Measurements from ENCODE around the gene SNX6. TPM values are rescaled to one million over a fixed set of nuclear protein-coding genes. Genes with fewer than 3 reads are reported as not detected.

The SNX6 gene
- total and polyA plus RNA-seq, 2 experiments from 2014 or later, result 110 to 157 TPM

DNA sequence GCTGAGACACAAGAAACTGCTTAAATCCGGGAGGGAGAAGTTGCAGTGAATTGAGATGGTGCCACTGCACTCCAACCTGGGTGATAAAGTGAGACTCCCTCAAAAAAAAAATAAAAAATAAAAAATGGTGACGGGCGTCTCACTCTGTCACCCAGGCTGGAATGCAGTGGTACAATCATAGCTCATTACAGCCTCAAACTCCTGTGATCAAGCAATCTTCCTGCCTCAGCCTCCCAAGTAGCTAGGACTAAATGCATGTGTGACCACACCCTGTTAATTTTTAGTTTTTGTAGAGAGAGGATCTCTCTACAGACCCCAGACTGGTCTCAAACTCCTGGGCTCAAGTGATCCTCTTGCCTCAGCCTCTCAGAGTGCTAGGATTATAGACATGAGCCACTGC, 9.1 kb downstream of the SNX6 start (continued):
- TF ChIP-seq JUNB (IDR thresholded peaks at IDR 0.05; ENCODE audit: unreplicated experiment), result no peak
- TF ChIP-seq, protein P1, sequence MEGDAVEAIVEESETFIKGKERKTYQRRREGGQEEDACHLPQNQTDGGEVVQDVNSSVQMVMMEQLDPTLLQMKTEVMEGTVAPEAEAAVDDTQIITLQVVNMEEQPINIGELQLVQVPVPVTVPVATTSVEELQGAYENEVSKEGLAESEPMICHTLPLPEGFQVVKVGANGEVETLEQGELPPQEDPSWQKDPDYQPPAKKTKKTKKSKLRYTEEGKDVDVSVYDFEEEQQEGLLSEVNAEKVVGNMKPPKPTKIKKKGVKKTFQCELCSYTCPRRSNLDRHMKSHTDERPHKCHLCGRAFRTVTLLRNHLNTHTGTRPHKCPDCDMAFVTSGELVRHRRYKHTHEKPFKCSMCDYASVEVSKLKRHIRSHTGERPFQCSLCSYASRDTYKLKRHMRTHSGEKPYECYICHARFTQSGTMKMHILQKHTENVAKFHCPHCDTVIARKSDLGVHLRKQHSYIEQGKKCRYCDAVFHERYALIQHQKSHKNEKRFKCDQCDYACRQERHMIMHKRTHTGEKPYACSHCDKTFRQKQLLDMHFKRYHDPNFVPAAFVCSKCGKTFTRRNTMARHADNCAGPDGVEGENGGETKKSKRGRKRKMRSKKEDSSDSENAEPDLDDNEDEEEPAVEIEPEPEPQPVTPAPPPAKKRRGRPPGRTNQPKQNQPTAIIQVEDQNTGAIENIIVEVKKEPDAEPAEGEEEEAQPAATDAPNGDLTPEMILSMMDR (conservative IDR thresholded peaks at IDR 0.05; ENCODE audit: low read depth in 2 of 2), result no peak
- TF ChIP-seq, protein P2, sequence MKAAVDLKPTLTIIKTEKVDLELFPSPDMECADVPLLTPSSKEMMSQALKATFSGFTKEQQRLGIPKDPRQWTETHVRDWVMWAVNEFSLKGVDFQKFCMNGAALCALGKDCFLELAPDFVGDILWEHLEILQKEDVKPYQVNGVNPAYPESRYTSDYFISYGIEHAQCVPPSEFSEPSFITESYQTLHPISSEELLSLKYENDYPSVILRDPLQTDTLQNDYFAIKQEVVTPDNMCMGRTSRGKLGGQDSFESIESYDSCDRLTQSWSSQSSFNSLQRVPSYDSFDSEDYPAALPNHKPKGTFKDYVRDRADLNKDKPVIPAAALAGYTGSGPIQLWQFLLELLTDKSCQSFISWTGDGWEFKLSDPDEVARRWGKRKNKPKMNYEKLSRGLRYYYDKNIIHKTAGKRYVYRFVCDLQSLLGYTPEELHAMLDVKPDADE (IDR thresholded peaks at IDR 0.05), result no peak

DNA sequence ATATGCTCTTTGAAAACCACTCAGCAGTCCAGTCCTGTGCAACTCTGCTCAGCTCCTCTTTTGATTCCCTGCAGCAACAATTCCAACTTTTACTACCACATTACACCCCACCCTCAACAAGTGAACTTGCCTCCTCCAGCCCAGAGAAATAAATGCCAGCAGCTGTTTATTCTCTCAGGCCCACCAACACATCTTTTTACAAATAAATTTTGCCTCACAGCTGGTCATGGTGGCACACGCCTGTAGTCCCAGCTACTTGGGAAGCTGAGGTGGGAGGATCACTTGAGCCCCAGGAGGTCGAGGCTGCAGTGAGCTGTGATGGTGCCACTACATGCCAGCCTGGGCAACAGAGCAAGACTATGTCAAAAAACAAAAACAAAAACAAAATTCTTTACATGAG, 9.8 kb downstream of the SNX6 start:
- DNase-seq (ENCODE audit: low spot score), result no peak
- Histone ChIP-seq H3K4me2 (no peak overlapping the region), H3K79me2 (replicated peaks; ENCODE audit: insufficient read depth) (peaks cover 8% of the 10 kb centered on the region), H3K4me3 (no peak overlapping the region), H4K20me1 (replicated peaks; ENCODE audit: insufficient read depth) (peaks cover 5% of the 10 kb centered on the region; the same call in 1 of the 2 replicates), H3K27ac (ENCODE audit: low read depth) (no peak overlapping the region), H3F3A (replicated peaks; ENCODE audit: low read depth) (no peaks in the 10 kb centered on the region), H3K27me3 (ENCODE audit: insufficient read depth) (no peaks in the 10 kb centered on the region), H3K4me1 (ENCODE audit: insufficient read depth) (no peaks in the 10 kb centered on the region; the same call in 1 of the 2 replicates), H2AFZ (no peak overlapping the region), H3K36me3 (ENCODE audit: insufficient read depth) (peaks cover 11% of the 10 kb centered on the region), H3K9me2 (ENCODE audit: insufficient read depth) (no peaks in the 10 kb centered on the region)
- H3K9me3 Mint-ChIP-seq, result no peaks in the 10 kb centered on the region
- no peak for ATAC-seq
- H3K27me3 Mint-ChIP-seq (ENCODE audit: insufficient read depth, low read depth, poor library complexity), result peaks cover 3% of the 10 kb centered on the region
- H3K36me3 Mint-ChIP-seq (ENCODE audit: low read depth), result 0 out of 3 replicates have a peak, but pooled peaks cover 18% of the 10 kb centered on the region
- H3K4me1 Mint-ChIP-seq, result no peaks in the 10 kb centered on the region
- no peak overlapping the region for H3K27ac Mint-ChIP-seq
- no peak overlapping the region for H3K4me3 Mint-ChIP-seq
- TF ChIP-seq ZNF331 (CRISPR knock-in tag; IDR thresholded peaks at IDR 0.05; ENCODE audit: low read depth), result no peak
- TF ChIP-seq EZH2phosphoT487 (IDR thresholded peaks at IDR 0.05; ENCODE audit: unreplicated experiment), result no peak
- no peak for TF ChIP-seq CREB1 (CRISPR knock-in tag; IDR thresholded peaks at IDR 0.05; ENCODE audit: low read depth)
- no peak for TF ChIP-seq POLR2AphosphoS5 (IDR thresholded peaks at IDR 0.05; ENCODE audit: low read depth)
- TF ChIP-seq, protein P1 (conservative IDR thresholded peaks at IDR 0.05; ENCODE audit: low read depth in 2 of 2), result no peak
- no peak for TF ChIP-seq EZH2 (IDR thresholded peaks at IDR 0.05; ENCODE audit: low read depth, unreplicated experiment)
- no peak for TF ChIP-seq ZNF114 (CRISPR knock-in tag; IDR thresholded peaks at IDR 0.05)
- TF ChIP-seq NANOG (IDR thresholded peaks at IDR 0.05; ENCODE audit: borderline replicate concordance), result no peak
- TF ChIP-seq JUNB (IDR thresholded peaks at IDR 0.05; ENCODE audit: unreplicated experiment), result no peak
- TF ChIP-seq, protein P3, sequence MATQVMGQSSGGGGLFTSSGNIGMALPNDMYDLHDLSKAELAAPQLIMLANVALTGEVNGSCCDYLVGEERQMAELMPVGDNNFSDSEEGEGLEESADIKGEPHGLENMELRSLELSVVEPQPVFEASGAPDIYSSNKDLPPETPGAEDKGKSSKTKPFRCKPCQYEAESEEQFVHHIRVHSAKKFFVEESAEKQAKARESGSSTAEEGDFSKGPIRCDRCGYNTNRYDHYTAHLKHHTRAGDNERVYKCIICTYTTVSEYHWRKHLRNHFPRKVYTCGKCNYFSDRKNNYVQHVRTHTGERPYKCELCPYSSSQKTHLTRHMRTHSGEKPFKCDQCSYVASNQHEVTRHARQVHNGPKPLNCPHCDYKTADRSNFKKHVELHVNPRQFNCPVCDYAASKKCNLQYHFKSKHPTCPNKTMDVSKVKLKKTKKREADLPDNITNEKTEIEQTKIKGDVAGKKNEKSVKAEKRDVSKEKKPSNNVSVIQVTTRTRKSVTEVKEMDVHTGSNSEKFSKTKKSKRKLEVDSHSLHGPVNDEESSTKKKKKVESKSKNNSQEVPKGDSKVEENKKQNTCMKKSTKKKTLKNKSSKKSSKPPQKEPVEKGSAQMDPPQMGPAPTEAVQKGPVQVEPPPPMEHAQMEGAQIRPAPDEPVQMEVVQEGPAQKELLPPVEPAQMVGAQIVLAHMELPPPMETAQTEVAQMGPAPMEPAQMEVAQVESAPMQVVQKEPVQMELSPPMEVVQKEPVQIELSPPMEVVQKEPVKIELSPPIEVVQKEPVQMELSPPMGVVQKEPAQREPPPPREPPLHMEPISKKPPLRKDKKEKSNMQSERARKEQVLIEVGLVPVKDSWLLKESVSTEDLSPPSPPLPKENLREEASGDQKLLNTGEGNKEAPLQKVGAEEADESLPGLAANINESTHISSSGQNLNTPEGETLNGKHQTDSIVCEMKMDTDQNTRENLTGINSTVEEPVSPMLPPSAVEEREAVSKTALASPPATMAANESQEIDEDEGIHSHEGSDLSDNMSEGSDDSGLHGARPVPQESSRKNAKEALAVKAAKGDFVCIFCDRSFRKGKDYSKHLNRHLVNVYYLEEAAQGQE (IDR thresholded peaks at IDR 0.05; ENCODE audit: unreplicated experiment), result no peak
- TF ChIP-seq, protein P2 (IDR thresholded peaks at IDR 0.05), result no peak
- TF ChIP-seq STAT1 (IDR thresholded peaks at IDR 0.05; ENCODE audit: unreplicated experiment), result no peak
